ENCODE results near the gene PCDHGA5. TPM values are rescaled to one million over a fixed set of nuclear protein-coding genes. Genes with fewer than 3 reads are reported as not detected.
"Not testable (repeated sequence)": the region's sequence is repeated elsewhere in the genome, so short reads cannot be mapped to it uniquely, and the experiment has no call there.

PCDHGA5 gene
- total and polyA plus RNA-seq, 12 donors: 0.59 to 9.7 (median 6.9) TPM

GRCh38 chr5:141342773-141343172, 21.2 kb upstream of the PCDHGA5 start:
- peaks cover 0 to 12% (median 0%) of the 10 kb centered on the region in 9 donors for H3K4me1 ChIP-seq
- ATAC-seq (peak in 6 of 8 donors; percentile 32 to 74 (median 61)), DNase-seq (no peak)
- WGBS, 2 donors: 9 to 15% methylated on average over 1 of the region's 1 CpG
- peaks cover 0 to 41% (median 0%) of the 10 kb centered on the region in 7 donors for H3K27me3 ChIP-seq
- H3K9me3 ChIP-seq: peaks cover 0 to 99% (median 31%) of the 10 kb centered on the region in 11 donors
- peak overlapping the region; percentile 4 to 54 (median 26) for H3K4me3 ChIP-seq
- intact Hi-C loops (cut with DNase I): loop anchor here in 5 of 10 donors (2.0 to 10.0 kb wide), 4 partner anchors 26 to 222 kb away; partner anchors contain the start of gene PCDHGA11 (in 1 of the 5)
- no peaks in the 10 kb centered on the region for H3K36me3 ChIP-seq
- no peak for TF ChIP-seq CTCF (IDR thresholded peaks at IDR 0.05)
- peak overlapping the region; percentile 6 to 83 (median 74) for H3K27ac ChIP-seq

GRCh38 chr5:141343242-141343952, 20.6 kb upstream of the PCDHGA5 start, which contains the start of gene PCDHGA3:
PCDHGA3 (plus strand) TSS chr5:141343829; CDS start chr5:141344034, 205 bp downstream.
- H3K27me3 ChIP-seq: peaks cover 0 to 35% (median 0%) of the 10 kb centered on the region in 7 donors
- peak in 1 of 2 donors; percentile 41 for DNase-seq
- intact Hi-C loops (cut with DNase I): loop anchor here in 5 of 10 donors (2.0 to 10.0 kb wide), 4 partner anchors 25 to 221 kb away; partner anchors contain the start of gene PCDHGA11 (in 1 of the 5)
- peak within 1 kb of the TSS; percentile 42 to 83 (median 76) for H3K27ac ChIP-seq
- peaks cover 0 to 15% (median 0%) of the 10 kb centered on the region in 9 donors for H3K4me1 ChIP-seq
- H3K4me3 ChIP-seq: peak within 1 kb of the TSS in 9 of 10 donors; percentile 42 to 58 (median 49)
- 18% methylated on average over 9 of the region's 9 CpGs for WGBS, 2 donors
- peak in 7 of 8 donors; percentile 49 to 74 (median 61) for ATAC-seq
- peaks cover 0 to 99% (median 34%) of the 10 kb centered on the region in 11 donors for H3K9me3 ChIP-seq
- TF ChIP-seq CTCF (IDR thresholded peaks at IDR 0.05): peak in 8 of 9 donors; percentile 17 to 66 (median 54)
- peaks cover 0 to 3% (median 0%) of the 10 kb centered on the region in 9 donors for H3K36me3 ChIP-seq

GRCh38 chr5:141343953-141344463, 20.0 kb upstream of the PCDHGA5 start:
- H3K27me3 ChIP-seq: peaks cover 0 to 29% (median 0%) of the 10 kb centered on the region in 7 donors
- H3K36me3 ChIP-seq: peaks cover 0 to 10% (median 0%) of the 10 kb centered on the region in 9 donors
- 18 to 20% methylated on average over 31 of the region's 31 CpGs for WGBS, 2 donors
- TF ChIP-seq CTCF (IDR thresholded peaks at IDR 0.05): no peak
- H3K27ac ChIP-seq: peak overlapping the region; percentile 42 to 83 (median 76)
- peak overlapping the region in 9 of 10 donors; percentile 42 to 58 (median 49) for H3K4me3 ChIP-seq
- peak in 7 of 8 donors; percentile 9 to 48 (median 32) for ATAC-seq
- no peak for DNase-seq
- peaks cover 0 to 22% (median 0%) of the 10 kb centered on the region in 9 donors for H3K4me1 ChIP-seq
- H3K9me3 ChIP-seq: peaks cover 0 to 99% (median 34%) of the 10 kb centered on the region in 11 donors
- intact Hi-C loops (cut with DNase I): loop anchor here in 5 of 10 donors (2.0 to 10.0 kb wide), 4 partner anchors 25 to 221 kb away; partner anchors contain the start of gene PCDHGA11 (in 1 of the 5)

- H3K9me3 ChIP-seq: peaks cover 0 to 98% (median 29%) of the 10 kb centered on the region in 11 donors
- TF ChIP-seq CTCF (IDR thresholded peaks at IDR 0.05): peak in 4 of 9 donors; percentile 11 to 21 (median 15)
- H3K27ac ChIP-seq: no peak overlapping the region
- WGBS, 2 donors: 25 to 35% methylated on average over 20 of the region's 20 CpGs
- peaks cover 0 to 23% (median 0%) of the 10 kb centered on the region in 9 donors for H3K4me1 ChIP-seq
- H3K4me3 ChIP-seq: peak overlapping the region in 5 of 10 donors; percentile 42 to 56 (median 51)
- H3K27me3 ChIP-seq: peaks cover 0 to 30% (median 0%) of the 10 kb centered on the region in 7 donors
- intact Hi-C loops (cut with DNase I): loop anchor here in 1 of 10 donors (10.0 kb wide), 1 partner anchor 219 kb away; no protein-coding TSS in a partner anchor
- ATAC-seq: peak in 1 of 8 donors; percentile 43
- no peak for DNase-seq
- peaks cover 0 to 17% (median 0%) of the 10 kb centered on the region in 9 donors for H3K36me3 ChIP-seq
These were observed 18.6 kb upstream of the PCDHGA5 start for GRCh38 chr5:141345327-141345726.

- peaks cover 0 to 98% (median 26%) of the 10 kb centered on the region in 11 donors for H3K9me3 ChIP-seq
- peaks cover 0 to 23% (median 0%) of the 10 kb centered on the region in 9 donors for H3K4me1 ChIP-seq
- peak in 1 of 8 donors; percentile 32 for ATAC-seq
- peaks cover 0 to 24% (median 0%) of the 10 kb centered on the region in 9 donors for H3K36me3 ChIP-seq
- peak overlapping the region in 7 of 10 donors; percentile 1 to 38 (median 21) for H3K4me3 ChIP-seq
- DNase-seq, H3K27ac ChIP-seq: not testable (repeated sequence)
- 33 to 40% methylated on average over 23 to 24 of the region's 35 CpGs for WGBS, 2 donors
- intact Hi-C loops (cut with DNase I): loop anchor here in 1 of 10 donors (10.0 kb wide), 1 partner anchor 219 kb away; no protein-coding TSS in a partner anchor
- H3K27me3 ChIP-seq: peaks cover 0 to 37% (median 0%) of the 10 kb centered on the region in 7 donors
These were observed 17.9 kb upstream of the PCDHGA5 start for GRCh38 chr5:141346017-141346416.
